ENCODE results near the gene DDX49. TPM values are rescaled to one million over a fixed set of nuclear protein-coding genes. Genes with fewer than 3 reads are reported as not detected.

Gene DDX49
- total RNA-seq, 1 experiment from 2014 or later, result 98.8 TPM

GRCh38 chr19:18878858-18879578 lies 40.5 kb upstream of the DDX49 start:
- H3K4me1 Mint-ChIP-seq (ENCODE audit: insufficient read depth, unreplicated experiment), result peaks cover 8% of the 10 kb centered on the region
- H3K4me3 Mint-ChIP-seq (ENCODE audit: unreplicated experiment), result no peak overlapping the region
- H3K27me3 Mint-ChIP-seq (ENCODE audit: insufficient read depth, unreplicated experiment), result no peaks in the 10 kb centered on the region
- no peak overlapping the region for H3K27ac Mint-ChIP-seq (ENCODE audit: low read depth, unreplicated experiment)
- BruUV-seq (replicated peaks), result no TSS peak
- no peaks in the 10 kb centered on the region for H3K9me3 Mint-ChIP-seq (ENCODE audit: unreplicated experiment)
- no peak for TF ChIP-seq CTCF (IDR thresholded peaks at IDR 0.05; ENCODE audit: unreplicated experiment)
- H3K36me3 Mint-ChIP-seq (ENCODE audit: insufficient read depth, unreplicated experiment), result peaks cover 24% of the 10 kb centered on the region
- ChIA-PET POLR2A (interaction anchor here (0.5 to 0.6 kb wide), 2 partner anchors 69 to 206 kb away, joined by 3 to 4 read pairs; no protein-coding TSS in a partner anchor), CTCF (interaction anchor here (0.5 to 2.2 kb wide), 3 partner anchors 12 to 108 kb away, joined by 3 to 15 read pairs (median 4); no protein-coding TSS in a partner anchor)
- intact Hi-C loops (cut with micrococcal nuclease), result no loop called here
- no peak for DNase-seq (ENCODE audit: unreplicated experiment)

- peaks cover 10% of the 10 kb centered on the region for H3K4me1 Mint-ChIP-seq (ENCODE audit: insufficient read depth, unreplicated experiment)
- ChIA-PET CTCF (interaction anchor here (0.5 to 2.2 kb wide), 4 partner anchors 13 to 107 kb away, joined by 3 to 15 read pairs (median 4); no protein-coding TSS in a partner anchor), POLR2A (interaction anchor here (0.5 kb wide), 1 partner anchor 207 kb away, joined by 4 read pairs; no protein-coding TSS in a partner anchor)
- no TSS peak for BruUV-seq (replicated peaks)
- H3K36me3 Mint-ChIP-seq (ENCODE audit: insufficient read depth, unreplicated experiment), result peaks cover 24% of the 10 kb centered on the region
- no peaks in the 10 kb centered on the region for H3K9me3 Mint-ChIP-seq (ENCODE audit: unreplicated experiment)
- peak; percentile 47 for DNase-seq (ENCODE audit: unreplicated experiment)
- no peak for TF ChIP-seq CTCF (IDR thresholded peaks at IDR 0.05; ENCODE audit: unreplicated experiment)
- no peak overlapping the region for H3K27ac Mint-ChIP-seq (ENCODE audit: low read depth, unreplicated experiment)
- no peak overlapping the region for H3K4me3 Mint-ChIP-seq (ENCODE audit: unreplicated experiment)
- no peaks in the 10 kb centered on the region for H3K27me3 Mint-ChIP-seq (ENCODE audit: insufficient read depth, unreplicated experiment)
- intact Hi-C loops (cut with micrococcal nuclease), result no loop called here
These were observed 39.7 kb upstream of the DDX49 start for GRCh38 chr19:18879579-18880373.

DNA sequence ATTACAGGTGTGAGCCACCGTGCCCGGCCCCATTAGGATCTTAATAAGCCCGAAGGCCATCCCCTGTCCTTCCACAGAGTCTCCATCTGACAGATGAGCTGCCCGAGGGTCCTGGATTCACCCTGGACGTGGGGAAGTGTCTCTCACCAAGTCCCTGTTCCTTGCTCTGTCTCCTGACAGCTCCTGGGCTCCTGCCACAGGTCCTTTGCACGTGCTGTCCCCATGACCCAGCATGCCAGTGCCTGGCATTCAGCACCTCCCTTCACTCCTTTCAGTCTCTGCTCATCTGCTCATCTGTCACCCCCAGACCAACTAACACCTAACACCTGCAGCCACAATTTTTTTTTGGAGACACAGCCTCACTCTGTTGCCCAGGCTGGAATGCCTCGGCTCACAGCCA lies 38.0 kb upstream of the DDX49 start:
- CTCF ChIA-PET, result interaction anchor here (0.7 to 2.2 kb wide), 2 partner anchors 15 to 38 kb away, joined by 4 to 15 read pairs; no protein-coding TSS in a partner anchor
- intact Hi-C loops (cut with micrococcal nuclease), result no loop called here
- Mint-ChIP-seq H3K4me1 (ENCODE audit: insufficient read depth, unreplicated experiment) (peaks cover 10% of the 10 kb centered on the region), H3K4me3 (ENCODE audit: unreplicated experiment) (no peak overlapping the region), H3K27ac (ENCODE audit: low read depth, unreplicated experiment) (no peak overlapping the region), H3K27me3 (ENCODE audit: insufficient read depth, unreplicated experiment) (no peaks in the 10 kb centered on the region), H3K36me3 (ENCODE audit: insufficient read depth, unreplicated experiment) (peaks cover 13% of the 10 kb centered on the region), H3K9me3 (ENCODE audit: unreplicated experiment) (no peaks in the 10 kb centered on the region)
- POLR2A ChIA-PET, result interaction anchor here (0.7 kb wide), 1 partner anchor 149 kb away, joined by 5 read pairs; no protein-coding TSS in a partner anchor
- BruUV-seq (replicated peaks), result no TSS peak
- TF ChIP-seq CTCF (IDR thresholded peaks at IDR 0.05; ENCODE audit: unreplicated experiment), result no peak
- DNase-seq (ENCODE audit: unreplicated experiment), result no peak

All from MCF 10A (cell line).